H1 (cell line): ENCODE measurements around the gene MORC1. TPM values are rescaled to one million over a fixed set of nuclear protein-coding genes. Genes with fewer than 3 reads are reported as not detected.

Source experiments
- CTCF ChIA-PET: fragments of 300-600 bp; sonication (Branson Sonifier 250); formaldehyde crosslinking; loops from one replicate; lab custom pipeline; 2021; ENCODE audit not compliant: partially characterized antibody; lab: Charles Lee
- POLR2A ChIA-PET: fragments of 300-600 bp; sonication (Branson Sonifier 250); formaldehyde crosslinking; loops from one replicate; lab custom pipeline; 2021; ENCODE audit warnings: inconsistent platforms; ENCODE audit not compliant: partially characterized antibody; lab: Charles Lee
- DNase-seq, 2 experiments: peaks; one replicate each; pipeline versions ENCODE4 v3.0.0 to v3.0.0-alpha.2; 2010 to 2022; ENCODE audit warnings: low spot score in 2 of 2, low read depth in 1 of 2, mixed read lengths in 1 of 2
- FAIRE-seq: peaks from 2 replicates; lab custom pipeline; 2011; peaks lifted over from hg19 to GRCh38; lab: Jason Lieb, UNC
- H2AFZ ChIP-seq: 2 replicates; pipeline ENCODE4 v1.8.1; 2012; ENCODE audit warnings: low read length, inconsistent platforms
- H2AK5ac ChIP-seq: 2 replicates; pipeline ENCODE4 v1.6.1; 2013; ENCODE audit warnings: low read depth, low read length
- H2BK120ac ChIP-seq: replicated peaks from 2 replicates; pipeline ENCODE3; 2013; ENCODE audit warnings: low read depth, low read length, inconsistent platforms
- H2BK12ac ChIP-seq: 2 replicates; pipeline ENCODE4 v1.6.1; 2013; ENCODE audit warnings: low read depth, low read length
- H2BK15ac ChIP-seq: 2 replicates; pipeline ENCODE4 v1.6.1; 2013; ENCODE audit warnings: low read length
- H2BK20ac ChIP-seq: 2 replicates; pipeline ENCODE4 v1.6.1; 2013; ENCODE audit warnings: low read length
- H2BK5ac ChIP-seq: 2 replicates; pipeline ENCODE4 v1.6.1; 2013; ENCODE audit warnings: low read depth, low read length
- H3K14ac ChIP-seq: 2 replicates; pipeline ENCODE4 v1.6.1; 2013; ENCODE audit warnings: inconsistent platforms; ENCODE audit not compliant: insufficient read length
- H3K18ac ChIP-seq: 2 replicates; pipeline ENCODE4 v1.6.1; 2013; ENCODE audit warnings: low read length; ENCODE audit errors: extremely low read depth
- H3K23ac ChIP-seq: 2 replicates; pipeline ENCODE4 v1.6.1; 2013; ENCODE audit warnings: inconsistent platforms; ENCODE audit not compliant: insufficient read length
- H3K23me2 ChIP-seq: 2 replicates; pipeline ENCODE4 v1.6.1; 2013; ENCODE audit warnings: low read depth, low read length
- H3K27ac ChIP-seq: 2 replicates; pipeline ENCODE4 v1.6.1; 2011; ENCODE audit warnings: low read depth, low read length, inconsistent platforms
- H3K27me3 ChIP-seq, 4 experiments: replicated peaks in 1 of 4; 1 replicate in 1 of 4; 2 replicates in 3 of 4; pipeline versions ENCODE4 v1.6.1 to v1.8.1; 2011 to 2013; ENCODE audit warnings: low read length in 3 of 4, mild to moderate bottlenecking in 3 of 4, inconsistent platforms in 2 of 4, mixed read lengths in 2 of 4, moderate library complexity in 1 of 4; ENCODE audit not compliant: control insufficient read depth in 3 of 4, insufficient read depth in 3 of 4; ENCODE audit errors: extremely low read depth in 1 of 4
- H3K36me3 ChIP-seq, 4 experiments: 2 replicates each; pipeline versions ENCODE4 v1.6.1 to v1.8.1; 2011 to 2013; ENCODE audit warnings: mild to moderate bottlenecking in 4 of 4, low read length in 3 of 4, moderate library complexity in 2 of 4, control low read depth in 1 of 4, inconsistent platforms in 1 of 4; ENCODE audit not compliant: insufficient read depth in 4 of 4, control insufficient read depth in 2 of 4
- H3K4ac ChIP-seq: replicated peaks from 2 replicates; pipeline ENCODE3; 2013; ENCODE audit warnings: low read length, low read depth, mixed read lengths, inconsistent platforms; ENCODE audit not compliant: insufficient read length
- H3K4me1 ChIP-seq, 4 experiments: replicated peaks in 1 of 4; 1 replicate in 1 of 4; 2 replicates in 3 of 4; pipeline versions ENCODE4 v1.6.1 to v1.8.1; 2011 to 2013; ENCODE audit warnings: low read length in 3 of 4, inconsistent platforms in 2 of 4, mixed read lengths in 1 of 4; ENCODE audit not compliant: insufficient read depth in 4 of 4, control insufficient read depth in 3 of 4
- H3K4me2 ChIP-seq, 2 experiments: 2 replicates each; pipeline versions ENCODE4 v1.6.1 to v1.8.1; 2011 to 2013; ENCODE audit warnings: low read depth in 2 of 2, low read length in 2 of 2, control low read depth in 1 of 2, inconsistent platforms in 1 of 2, mild to moderate bottlenecking in 1 of 2; ENCODE audit not compliant: insufficient read depth in 1 of 2
- H3K4me3 ChIP-seq, 4 experiments: fragments of 200-600, 300-600 bp in 1 of 4; sonication (generic), shearing (Covaris generic), sonication (Bioruptor Twin) in 1 of 4; 2 replicates each; pipeline versions ENCODE4 v1.5.1 to v1.8.1; 2011 to 2016; ENCODE audit warnings: low read length in 4 of 4, low read depth in 3 of 4, control low read depth in 2 of 4, inconsistent platforms in 2 of 4, mild to moderate bottlenecking in 2 of 4, mixed read lengths in 1 of 4, moderate library complexity in 1 of 4; ENCODE audit not compliant: insufficient read depth in 2 of 4; ENCODE audit errors: extremely low read depth in 1 of 4
- H3K56ac ChIP-seq: replicated peaks from 2 replicates; pipeline ENCODE3; 2013; ENCODE audit warnings: low read depth, mild to moderate bottlenecking, mixed read lengths, low read length, inconsistent platforms; ENCODE audit not compliant: insufficient read length
- H3K79me1 ChIP-seq: 2 replicates; pipeline ENCODE4 v1.6.1; 2013; ENCODE audit warnings: low read depth, low read length, control low read depth
- H3K79me2 ChIP-seq, 2 experiments: 2 replicates each; pipeline versions ENCODE4 v1.6.1 to v1.8.1; 2012 to 2013; ENCODE audit warnings: low read length in 2 of 2, mild to moderate bottlenecking in 2 of 2, inconsistent platforms in 1 of 2; ENCODE audit not compliant: insufficient read depth in 2 of 2, control insufficient read depth in 1 of 2
- H3K9ac ChIP-seq, 4 experiments: replicated peaks in 1 of 4; 1 replicate in 1 of 4; 2 replicates in 3 of 4; pipeline versions ENCODE4 v1.6.1 to v1.8.1; 2011 to 2013; ENCODE audit warnings: low read depth in 3 of 4, low read length in 3 of 4, control low read depth in 2 of 4, mild to moderate bottlenecking in 2 of 4, moderate library complexity in 2 of 4, inconsistent platforms in 1 of 4; ENCODE audit errors: extremely low read depth in 1 of 4
- H3K9me3 ChIP-seq, 2 experiments: 2 replicates each; pipeline versions ENCODE4 v1.6.1 to v1.8.1; 2012 to 2013; ENCODE audit warnings: mild to moderate bottlenecking in 2 of 2, moderate library complexity in 2 of 2, control low read depth in 1 of 2, inconsistent platforms in 1 of 2, low read depth in 1 of 2, low read length in 1 of 2, mixed read lengths in 1 of 2; ENCODE audit not compliant: insufficient read depth in 2 of 2
- H4K20me1 ChIP-seq, 2 experiments: replicated peaks in 1 of 2; 2 replicates each; pipeline versions ENCODE3 to v1.8.1; 2011 to 2013; ENCODE audit warnings: inconsistent platforms in 2 of 2, low read length in 2 of 2, mild to moderate bottlenecking in 1 of 2; ENCODE audit not compliant: insufficient read depth in 2 of 2, control insufficient read depth in 1 of 2
- H4K5ac ChIP-seq: 2 replicates; pipeline ENCODE4 v1.6.1; 2013; ENCODE audit warnings: low read length, low read depth, mixed read lengths, inconsistent platforms; ENCODE audit not compliant: insufficient read length
- H4K8ac ChIP-seq: 2 replicates; pipeline ENCODE4 v1.8.0; 2013; ENCODE audit warnings: mild to moderate bottlenecking, moderate library complexity, low read length, inconsistent platforms; ENCODE audit not compliant: insufficient read depth; ENCODE audit errors: extremely low read depth
- H4K91ac ChIP-seq: replicated peaks from 2 replicates; pipeline ENCODE3; 2013; ENCODE audit warnings: low read length, mixed read lengths, inconsistent platforms; ENCODE audit not compliant: insufficient read length
- CTBP2 ChIP-seq: IDR thresholded peaks from 2 replicates; pipeline ENCODE4 v1.7.0; 2011; ENCODE audit warnings: borderline replicate concordance, mild to moderate bottlenecking, moderate library complexity, mixed read lengths, low read length; ENCODE audit not compliant: insufficient read depth, insufficient read length
- GABPA ChIP-seq: IDR thresholded peaks from 2 replicates; pipeline ENCODE4 v1.6.1; 2011; ENCODE audit warnings: mild to moderate bottlenecking, low read length, moderate library complexity, borderline replicate concordance; ENCODE audit not compliant: insufficient read depth
- KDM1A ChIP-seq: fragments of 200-600, 300-600 bp; sonication (generic); IDR thresholded peaks from 2 replicates; pipeline ENCODE4 v1.7.1; 2016; ENCODE audit warnings: mild to moderate bottlenecking, low read length, borderline replicate concordance
- WGBS, 2 experiments: shearing (Covaris generic) in 1 of 2; methylation state at CpG; one replicate each; pipeline versions ENCODE4 v1.1.6 to v1.1.7; 2013 to 2015; ENCODE audit warnings: low lambda C conversion rate in 2 of 2, mixed read lengths in 2 of 2, inconsistent platforms in 1 of 2, low coverage in 1 of 2, missing lambda C conversion rate in 1 of 2; ENCODE audit not compliant: insufficient replicate concordance in 2 of 2, insufficient coverage in 1 of 2, insufficient read length in 1 of 2; ENCODE audit errors: extremely low coverage in 1 of 2, missing lambda C conversion rate in 1 of 2; 5-methylcytosine and 5-hydroxymethylcytosine counted together
- polyA plus RNA-seq, 7 experiments: library from polyadenylated mRNA; depleted of rRNA in 3 of 7; stranded (reverse) in 5 of 7; unstranded in 2 of 7; fragments of >200 nt in 5 of 7; fragments of 200-250 nt in 2 of 7; gene quantifications; 1 replicate in 5 of 7; 2 replicates in 1 of 7; 4 replicates in 1 of 7; pipeline versions ENCODE4 v1.2.1 to v1.2.3, GENCODE V29; 2011 to 2013; ENCODE audit warnings: missing spikeins in 2 of 7, mixed read lengths in 2 of 7
- total RNA-seq: library from RNA; stranded (reverse); fragmentation: NEBNext Ultra II Directional; extraction: Animal tissue kit (Norgen Biotek cat#: 25700); gene quantifications from 2 replicates; pipeline ENCODE4 v1.2.1, GENCODE V29; 2021
- TF ChIP-seq, protein P1 (sequence below): IDR thresholded peaks from 2 replicates; pipeline ENCODE4 v1.6.1; 2011; ENCODE audit warnings: low read depth, mild to moderate bottlenecking, low read length; ENCODE audit not compliant: insufficient read depth
- TF ChIP-seq, protein P2 (sequence below): IDR thresholded peaks from 2 replicates; pipeline ENCODE4 v1.6.1; 2012; ENCODE audit warnings: low read length, inconsistent platforms

Gene MORC1
- total and polyA plus RNA-seq, 2 of the 8 experiments (the other 6 are each of a cell fraction or from before 2014, with no cell fraction given): not detected

DNA sequence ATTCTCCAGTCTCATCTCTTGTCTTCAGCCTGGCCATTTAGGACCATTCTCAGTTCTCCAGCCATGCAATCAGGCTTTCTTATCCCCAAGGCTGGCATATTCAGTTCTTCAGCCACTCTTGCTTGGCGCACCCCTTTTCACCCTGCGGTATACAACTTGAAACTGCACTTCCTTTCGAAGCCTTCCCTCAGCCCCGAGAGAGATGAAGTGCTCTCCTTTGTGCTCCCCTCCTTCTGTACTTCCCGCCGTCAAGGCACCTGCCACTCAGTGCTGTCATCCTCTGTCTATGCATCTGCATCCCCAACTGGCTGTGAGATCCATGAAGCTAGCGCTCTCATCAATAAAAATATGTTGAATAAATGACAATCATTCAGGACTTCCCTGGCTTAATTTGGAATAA lies 45.7 kb downstream of the MORC1 start:
- Histone ChIP-seq H3K23ac (no peak overlapping the region), H3K14ac (no peak overlapping the region), H3K9me3 (no peaks in the 10 kb centered on the region), H3K23me2 (no peaks in the 10 kb centered on the region), H3K27me3 (no peaks in the 10 kb centered on the region), H3K56ac (no peak overlapping the region), H3K36me3 (no peaks in the 10 kb centered on the region), H4K5ac (no peak overlapping the region), H2AK5ac (no peak overlapping the region), H3K9ac (no peak overlapping the region), H2AFZ (no peak overlapping the region), H3K4ac (no peak overlapping the region), H2BK20ac (no peak overlapping the region), H2BK15ac (no peak overlapping the region), H3K18ac (no peak overlapping the region), H3K4me1 (no peaks in the 10 kb centered on the region), H3K79me2 (no peaks in the 10 kb centered on the region)
- 87% methylated on average over 7 of the region's 7 CpGs; no CpG with 5 or more reads in 1 of the 2 experiments for WGBS, 2 experiments
- POLR2A ChIA-PET: no interaction called here
- FAIRE-seq: no peak
- no peak for TF ChIP-seq GABPA
- TF ChIP-seq KDM1A: no peak
- TF ChIP-seq, protein P1, sequence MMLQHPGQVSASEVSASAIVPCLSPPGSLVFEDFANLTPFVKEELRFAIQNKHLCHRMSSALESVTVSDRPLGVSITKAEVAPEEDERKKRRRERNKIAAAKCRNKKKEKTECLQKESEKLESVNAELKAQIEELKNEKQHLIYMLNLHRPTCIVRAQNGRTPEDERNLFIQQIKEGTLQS: no peak
- TF ChIP-seq, protein P2, sequence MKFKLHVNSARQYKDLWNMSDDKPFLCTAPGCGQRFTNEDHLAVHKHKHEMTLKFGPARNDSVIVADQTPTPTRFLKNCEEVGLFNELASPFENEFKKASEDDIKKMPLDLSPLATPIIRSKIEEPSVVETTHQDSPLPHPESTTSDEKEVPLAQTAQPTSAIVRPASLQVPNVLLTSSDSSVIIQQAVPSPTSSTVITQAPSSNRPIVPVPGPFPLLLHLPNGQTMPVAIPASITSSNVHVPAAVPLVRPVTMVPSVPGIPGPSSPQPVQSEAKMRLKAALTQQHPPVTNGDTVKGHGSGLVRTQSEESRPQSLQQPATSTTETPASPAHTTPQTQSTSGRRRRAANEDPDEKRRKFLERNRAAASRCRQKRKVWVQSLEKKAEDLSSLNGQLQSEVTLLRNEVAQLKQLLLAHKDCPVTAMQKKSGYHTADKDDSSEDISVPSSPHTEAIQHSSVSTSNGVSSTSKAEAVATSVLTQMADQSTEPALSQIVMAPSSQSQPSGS: no peak
- no peak for TF ChIP-seq CTBP2
- TF ChIP-seq, all 59 proteins: peak for 0
- H2BK5ac ChIP-seq: no peak overlapping the region
- no peak overlapping the region for H2BK12ac ChIP-seq
- H4K8ac ChIP-seq: no peak overlapping the region
- H4K91ac ChIP-seq: no peak overlapping the region
- no peaks in the 10 kb centered on the region for H4K20me1 ChIP-seq
- H2BK120ac ChIP-seq: no peak overlapping the region
- no peak for DNase-seq
- CTCF ChIA-PET: interaction anchor here (0.8 to 2.5 kb wide), 6 partner anchors 9 to 59 kb away, joined by 3 to 22 read pairs (median 6); no protein-coding TSS in a partner anchor
- H3K4me2 ChIP-seq: no peak overlapping the region
- H3K79me1 ChIP-seq: no peaks in the 10 kb centered on the region
- no peak overlapping the region for H3K27ac ChIP-seq
- H3K4me3 ChIP-seq: no peak overlapping the region
